Skin of body (tissue), 2 donors: Measurements from ENCODE around the gene EVA1A. TPM values are rescaled to one million over a fixed set of nuclear protein-coding genes. Genes with fewer than 3 reads are reported as not detected.

Experiments
- DNase-seq: peaks from one replicate; lab custom pipeline; 2025; lab: John Stamatoyannopoulos, UW
- total RNA-seq: library from RNA; depleted of rRNA; stranded (reverse); fragments of >200 nt; gene quantifications from one replicate; pipeline ENCODE4 v1.2.3, GENCODE V29; 2014

EVA1A gene
- total RNA-seq, 1 donor from 2014 or later: 10.7 TPM

DNA sequence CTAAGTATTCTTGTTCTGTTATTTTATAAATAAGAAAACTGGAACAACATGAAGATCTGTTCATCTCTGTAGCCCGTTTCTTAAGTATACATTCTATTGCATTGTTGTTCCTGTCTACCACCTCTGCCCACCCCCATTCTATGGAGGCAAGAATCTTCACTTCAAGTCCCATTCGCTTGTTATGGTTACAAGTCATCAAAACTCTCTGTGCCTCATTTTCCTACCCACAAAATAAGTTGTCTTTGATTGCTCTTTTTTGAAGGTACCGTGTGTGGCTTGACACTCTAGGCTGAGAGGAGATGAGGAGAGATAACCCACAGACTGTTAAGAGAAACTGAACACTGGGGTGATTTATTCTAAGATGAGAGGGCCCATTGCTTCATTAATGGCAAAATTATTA, 2.9 kb upstream of the EVA1A start:
- DNase-seq: no peak

DNA sequence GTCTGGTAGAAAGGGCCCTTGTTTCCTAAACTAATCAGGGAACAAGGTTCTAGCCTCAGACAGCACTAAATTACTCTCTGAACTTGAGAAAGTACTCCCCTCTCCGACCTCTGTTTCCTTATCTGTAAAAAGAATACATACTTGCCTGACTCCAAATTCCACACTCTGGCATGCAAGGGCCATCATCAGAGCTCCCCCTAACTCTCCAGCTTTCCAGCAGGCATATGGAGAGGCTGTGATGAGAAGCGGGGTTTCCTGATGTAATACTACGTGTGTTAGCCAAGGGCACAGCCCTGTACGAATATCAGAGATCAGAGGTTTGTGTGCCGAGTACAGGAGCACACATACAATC, 1.8 kb upstream of the EVA1A start:
- no peak for DNase-seq

DNA sequence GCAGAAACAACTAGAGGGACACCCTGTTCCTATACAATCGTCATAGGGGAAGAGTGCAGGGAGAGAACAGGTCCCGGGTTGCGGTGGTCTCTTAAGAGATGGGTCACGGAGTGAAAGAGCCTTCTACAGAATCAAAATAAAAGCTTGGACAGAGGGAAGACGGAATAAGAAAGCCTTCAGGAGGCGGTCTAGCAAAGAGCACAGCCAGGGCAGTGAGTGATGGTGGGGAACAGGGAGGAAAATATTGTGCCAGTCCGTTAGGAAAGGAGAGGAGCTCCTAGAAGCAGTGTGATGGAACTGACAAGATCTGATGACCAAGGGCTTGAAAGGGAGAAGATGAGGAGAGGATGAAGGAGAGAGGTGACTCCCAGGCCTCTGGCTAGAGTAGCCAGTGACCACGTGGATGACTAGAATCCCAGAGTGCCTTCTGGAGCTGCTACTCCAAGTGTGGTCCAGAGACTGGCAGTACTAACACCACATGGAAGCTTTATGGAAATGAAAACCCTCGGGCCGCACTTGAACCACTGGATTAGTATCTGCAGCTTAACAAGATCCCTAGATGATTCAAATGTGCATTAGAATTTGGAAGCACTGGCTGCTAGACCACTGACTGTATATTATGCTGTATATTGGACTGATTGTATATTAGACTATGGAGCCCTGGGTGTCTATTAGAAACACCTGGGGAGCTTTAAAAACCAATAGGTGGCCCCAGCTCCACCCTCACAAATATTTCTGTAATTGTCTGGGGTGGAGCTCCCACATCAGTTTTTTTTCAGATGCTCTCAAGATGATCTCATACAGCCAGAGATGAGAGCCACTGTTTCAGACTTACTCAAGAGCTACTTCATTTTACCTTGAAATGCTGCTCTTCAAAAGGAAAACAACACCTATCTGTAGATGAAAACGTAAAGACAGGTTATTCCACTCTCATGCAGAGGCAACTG, 1.1 kb upstream of the EVA1A start:
- DNase-seq: no peak

DNA sequence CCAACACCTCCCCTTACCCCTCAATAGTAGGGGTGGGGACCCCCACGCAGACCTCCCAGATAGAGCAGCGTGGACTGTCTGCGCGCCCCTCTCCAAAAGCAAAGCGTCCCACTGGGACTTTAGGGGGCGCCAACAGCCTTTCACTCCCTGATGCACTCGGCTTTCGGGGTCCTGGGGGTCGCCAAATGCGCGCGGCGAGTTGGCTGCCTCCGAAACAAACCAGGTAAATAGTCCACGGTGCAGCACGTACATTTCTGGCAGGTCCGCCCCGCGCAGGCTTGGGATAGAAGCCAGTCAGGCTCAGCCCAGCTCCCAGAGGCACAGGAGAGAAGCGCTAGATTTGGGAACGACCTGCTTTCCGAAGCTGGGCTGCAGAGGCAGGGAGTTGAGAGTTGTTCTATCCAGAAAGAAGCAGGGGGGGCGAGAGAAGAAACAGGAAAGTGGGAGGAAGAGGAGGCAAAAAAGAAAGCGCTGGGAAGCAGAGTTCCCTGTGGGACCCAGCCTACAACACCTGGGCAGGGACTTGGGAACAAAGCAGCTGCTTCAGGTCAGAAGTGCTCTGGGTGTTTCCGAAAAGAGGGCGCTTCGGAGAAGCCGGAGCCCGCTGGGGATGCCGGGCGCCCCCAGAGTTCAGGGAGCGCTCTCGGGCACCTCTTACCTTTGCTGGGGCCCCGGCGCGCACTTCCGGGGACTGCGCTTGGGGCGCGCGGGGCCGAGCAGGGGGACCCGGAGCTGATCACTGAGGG, 544 bp downstream of the EVA1A start:
- DNase-seq: peak; percentile 15

DNA sequence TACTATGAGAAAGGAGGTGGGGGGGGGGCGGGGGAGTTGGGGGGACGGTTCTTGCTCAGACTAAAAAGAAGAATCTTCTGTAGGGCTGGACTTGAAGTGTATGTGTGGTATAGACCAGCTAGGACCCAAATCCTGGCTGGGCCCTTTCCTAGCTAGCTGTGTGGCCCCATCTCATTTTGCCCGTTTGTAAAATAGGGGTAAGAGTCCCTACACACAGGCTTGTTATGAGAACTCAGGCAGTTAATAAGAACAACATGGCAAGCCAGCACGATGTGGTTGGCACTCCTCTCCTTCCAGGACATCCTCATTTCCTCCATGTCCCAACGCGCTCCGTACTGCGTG, 1.1 kb downstream of the EVA1A start:
- no peak for DNase-seq

DNA sequence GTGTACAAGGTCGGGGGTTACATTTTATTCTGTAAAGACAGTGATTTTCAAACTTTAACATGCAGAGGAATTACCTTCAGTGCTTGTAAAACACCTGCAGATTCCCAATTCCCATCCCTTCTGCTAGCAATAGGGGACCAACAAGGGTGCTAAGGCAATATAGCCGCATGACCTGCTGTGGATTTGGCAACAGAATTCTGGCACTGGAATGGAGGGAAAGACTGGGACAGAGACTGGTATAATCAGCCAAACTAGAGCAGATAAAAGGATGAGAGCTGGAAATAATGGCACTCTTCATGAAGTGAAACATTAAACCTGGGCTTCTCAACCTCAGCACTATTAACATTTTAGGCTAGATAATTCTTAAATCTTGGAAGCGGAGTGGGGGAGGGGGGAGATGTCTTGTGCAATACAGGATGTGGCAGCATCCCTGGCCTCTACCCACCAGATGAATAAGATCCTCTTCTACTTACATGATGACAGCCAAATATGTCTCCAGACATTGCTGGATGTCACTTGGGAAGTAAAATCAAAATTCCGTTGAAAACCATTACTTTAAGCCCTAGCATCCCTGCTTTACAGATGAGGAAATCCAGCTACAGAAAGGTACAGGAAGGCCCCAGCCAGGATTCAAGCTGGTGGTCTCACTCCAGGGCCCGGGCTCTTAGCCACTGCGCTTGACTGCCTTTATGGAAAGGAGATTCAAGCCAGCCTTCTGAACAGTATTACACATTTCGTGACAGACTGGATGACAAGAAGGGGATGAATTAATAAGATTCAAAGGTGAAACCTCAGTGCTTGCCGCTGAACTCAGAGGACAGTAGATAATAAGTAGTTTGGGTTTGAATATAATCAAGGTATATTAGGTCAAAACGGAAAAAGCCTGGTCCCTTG, 1.7 kb downstream of the EVA1A start:
- DNase-seq: no peak

DNA sequence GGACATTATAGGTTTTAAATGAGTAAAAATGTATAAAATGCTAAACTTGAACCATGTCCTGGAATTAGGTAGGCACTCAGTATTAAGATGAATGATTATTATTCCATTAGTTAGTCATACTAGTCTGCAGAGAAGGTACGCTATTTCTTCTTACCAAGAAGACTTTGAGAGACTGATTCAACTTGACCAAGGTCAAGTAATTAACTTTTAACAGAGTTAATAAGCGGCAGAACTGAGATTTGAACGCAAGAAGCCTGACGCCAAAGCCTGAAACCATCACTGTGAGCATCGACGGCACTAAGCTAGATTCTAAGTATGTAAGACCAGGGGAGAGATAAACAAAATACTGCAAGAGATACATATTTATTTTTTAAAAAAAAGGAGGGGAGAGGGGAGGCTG, 2.6 kb downstream of the EVA1A start:
- no peak for DNase-seq

DNA sequence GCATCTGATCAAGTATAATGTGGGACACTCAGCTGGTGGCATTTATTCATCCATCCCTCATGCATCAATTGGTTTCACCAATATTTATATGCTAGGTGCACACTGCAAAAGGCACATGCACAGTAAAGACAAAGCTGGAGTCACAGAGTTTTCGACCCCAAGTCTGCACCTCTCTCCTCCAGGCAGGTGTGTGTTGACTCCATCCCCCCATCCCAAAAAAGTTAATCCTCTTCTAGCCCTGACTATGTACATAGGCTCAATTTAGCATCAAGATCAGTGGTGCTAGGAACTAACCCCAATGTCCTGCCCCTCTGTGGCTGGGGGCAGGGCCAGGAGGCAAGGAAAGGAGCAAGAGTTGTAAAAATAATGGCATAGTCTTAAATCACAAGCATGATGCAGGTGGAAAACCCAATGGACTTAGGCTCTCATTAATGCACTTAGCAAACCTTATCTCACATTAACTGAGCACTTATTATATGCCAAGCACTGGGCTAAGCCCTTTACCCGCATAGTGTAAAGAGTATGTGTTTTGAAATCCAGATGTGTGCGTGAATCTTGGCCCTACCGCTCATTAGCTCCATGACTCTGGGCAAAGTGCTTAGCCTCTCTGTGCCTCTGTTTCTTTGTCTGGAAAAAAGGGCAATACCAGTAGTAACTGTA, 3.1 kb downstream of the EVA1A start:
- DNase-seq: no peak

DNA sequence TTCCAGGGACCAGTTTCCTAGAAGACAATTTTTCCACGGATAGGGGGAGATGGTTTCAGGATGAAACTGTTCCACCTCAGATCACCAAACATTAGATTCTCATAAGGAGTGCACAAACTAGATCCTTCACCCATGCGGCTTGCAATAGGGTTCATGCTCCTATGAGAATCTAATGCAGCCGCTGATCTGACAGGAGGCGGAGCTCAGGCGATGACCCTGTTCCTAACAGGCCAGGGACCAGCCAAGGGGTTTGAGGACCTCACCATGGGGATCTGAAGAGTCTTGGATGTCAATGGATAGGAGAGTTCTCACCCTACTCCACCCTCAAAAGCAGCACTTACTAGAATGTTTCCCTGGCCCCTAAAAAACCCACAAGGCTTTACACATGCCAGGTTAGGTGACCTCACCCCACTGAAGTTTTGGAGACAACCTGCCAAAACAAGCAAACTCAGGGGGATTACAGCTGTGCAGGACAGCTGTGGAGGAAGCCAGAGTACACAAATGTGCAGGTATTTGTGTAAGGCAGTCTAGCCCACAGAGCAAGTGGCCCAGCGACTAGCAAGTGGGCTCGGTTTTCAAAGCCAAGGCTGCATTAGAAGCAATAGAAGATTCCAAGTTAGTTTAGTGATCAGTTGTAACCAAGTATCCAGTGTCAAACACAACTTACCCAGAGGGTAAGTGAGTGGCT, 3.9 kb downstream of the EVA1A start:
- no peak for DNase-seq

DNA sequence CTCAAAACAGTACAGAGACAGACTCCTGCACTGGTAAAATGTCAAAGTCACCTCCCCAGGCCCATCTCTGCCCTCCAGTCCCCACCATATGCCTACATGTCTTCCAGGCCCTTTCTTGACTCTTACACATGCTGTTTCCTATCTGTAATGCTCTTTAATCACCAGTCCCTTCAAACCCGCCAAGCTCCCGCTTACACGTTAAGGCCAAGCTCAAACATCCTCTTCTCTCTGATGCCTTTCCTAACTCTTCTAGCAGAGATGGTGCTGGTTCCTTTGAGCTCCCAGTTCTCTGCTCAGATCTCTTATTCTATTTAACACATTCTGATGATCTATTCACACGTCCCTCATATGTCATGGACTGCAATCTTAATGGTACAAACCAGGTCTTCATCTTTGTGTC, 5.0 kb downstream of the EVA1A start:
- no peak for DNase-seq

DNA sequence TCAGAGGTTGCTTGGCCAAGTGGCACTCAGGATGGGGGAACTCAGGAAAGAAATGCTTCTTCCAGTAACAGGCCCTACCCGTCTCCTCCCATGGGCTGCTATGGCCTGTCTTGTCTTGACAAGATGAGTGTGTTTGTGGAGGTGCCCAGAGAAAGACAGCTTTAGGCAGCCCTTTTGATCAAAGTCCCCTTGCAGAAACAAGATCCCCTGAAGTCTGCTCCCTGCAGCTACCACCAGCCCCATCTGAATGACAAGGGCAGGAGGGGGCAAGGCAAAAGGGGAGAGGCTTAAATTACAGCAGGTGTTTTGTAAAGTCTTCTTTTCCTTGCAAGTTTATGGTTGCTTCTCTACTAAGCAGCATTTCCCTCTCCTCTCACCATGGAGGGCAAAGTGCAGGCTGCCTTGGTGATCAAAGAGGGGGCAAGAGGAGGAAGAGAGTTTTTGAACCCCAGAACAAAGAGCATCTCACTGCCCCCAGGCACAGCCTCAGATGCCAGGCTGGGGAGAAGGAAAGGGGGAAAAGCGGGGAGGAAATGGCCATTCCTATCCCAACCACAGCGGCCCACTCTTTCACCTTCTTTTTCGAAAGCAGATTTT, 6.7 kb downstream of the EVA1A start:
- DNase-seq: no peak

DNA sequence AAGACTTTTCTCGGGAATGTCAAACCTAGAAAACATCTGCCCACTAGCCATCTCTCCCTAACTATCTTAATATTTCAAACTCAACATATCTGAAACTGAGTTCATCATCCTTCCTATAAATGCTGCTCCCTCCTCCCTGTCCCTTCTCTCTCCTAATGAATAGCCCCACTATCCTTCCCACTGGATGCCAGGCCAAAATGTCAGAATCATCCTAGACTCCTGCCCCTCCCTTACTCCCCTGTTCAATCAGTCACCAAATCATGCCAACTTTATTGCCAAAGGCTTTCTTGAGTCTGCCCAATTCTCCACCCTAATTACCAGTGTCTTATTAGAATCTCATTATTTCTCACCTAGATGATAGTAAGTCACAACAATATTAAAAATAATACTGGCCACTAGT, 8.5 kb downstream of the EVA1A start:
- DNase-seq: no peak

DNA sequence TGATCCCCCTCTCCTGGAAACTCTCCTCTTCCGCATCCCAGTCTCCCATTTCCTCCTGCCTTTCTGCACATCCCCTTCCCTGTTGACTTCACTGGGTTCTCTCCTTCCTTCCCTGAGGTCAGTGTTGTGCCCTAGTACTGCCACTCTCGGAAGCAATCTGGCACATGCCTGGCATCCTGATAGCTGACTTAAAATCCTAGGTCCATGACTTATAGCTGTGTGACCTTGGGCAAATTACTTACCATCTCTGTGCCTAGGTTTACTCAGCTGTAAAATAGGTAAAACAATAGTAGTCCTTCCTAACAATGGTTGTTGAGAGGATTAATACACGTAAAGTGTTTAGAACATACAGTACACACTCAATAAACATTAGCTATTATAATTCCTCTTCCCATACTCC, 9.3 kb downstream of the EVA1A start:
- DNase-seq: no peak

DNA sequence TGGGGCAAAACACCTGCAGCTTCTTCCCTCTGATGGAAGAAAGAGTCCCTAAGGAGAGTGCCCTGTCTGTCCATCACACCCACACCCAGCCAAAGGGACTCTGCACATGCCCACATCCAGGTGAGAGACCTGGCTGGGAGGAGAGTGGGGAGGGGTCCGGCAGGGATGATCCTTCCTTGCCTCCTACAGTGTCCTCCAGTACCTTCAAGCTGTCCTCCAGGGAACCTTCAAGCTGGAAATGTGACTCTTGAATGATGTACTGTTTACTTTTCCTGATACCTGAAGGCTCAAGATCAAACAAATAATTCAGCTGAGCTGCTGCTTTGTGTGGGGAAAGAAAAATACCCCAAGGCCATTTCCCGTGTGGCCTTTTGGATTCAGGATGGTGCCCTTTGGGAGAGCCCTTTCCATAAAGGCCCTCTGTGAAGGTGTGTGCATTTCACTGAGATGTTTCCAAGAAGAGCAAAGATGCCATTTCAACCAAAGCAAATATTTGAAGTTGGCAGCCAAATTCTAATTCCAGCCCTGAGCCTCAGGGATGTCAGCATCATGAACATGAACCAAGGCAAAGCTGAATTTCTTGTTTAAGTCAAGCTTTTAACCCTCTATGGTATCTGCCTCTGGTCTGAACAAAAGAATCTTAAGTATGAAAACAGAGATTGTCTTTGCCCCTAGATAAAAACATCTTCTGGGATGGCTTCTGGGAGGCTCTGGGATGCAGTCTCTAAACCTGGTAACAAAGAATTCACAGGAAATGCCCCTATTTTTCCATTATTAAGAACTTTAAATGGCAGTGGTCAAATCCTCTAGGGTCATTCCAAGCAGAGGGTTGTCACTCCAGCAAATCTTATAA, 11.1 kb downstream of the EVA1A start:
- DNase-seq: no peak

DNA sequence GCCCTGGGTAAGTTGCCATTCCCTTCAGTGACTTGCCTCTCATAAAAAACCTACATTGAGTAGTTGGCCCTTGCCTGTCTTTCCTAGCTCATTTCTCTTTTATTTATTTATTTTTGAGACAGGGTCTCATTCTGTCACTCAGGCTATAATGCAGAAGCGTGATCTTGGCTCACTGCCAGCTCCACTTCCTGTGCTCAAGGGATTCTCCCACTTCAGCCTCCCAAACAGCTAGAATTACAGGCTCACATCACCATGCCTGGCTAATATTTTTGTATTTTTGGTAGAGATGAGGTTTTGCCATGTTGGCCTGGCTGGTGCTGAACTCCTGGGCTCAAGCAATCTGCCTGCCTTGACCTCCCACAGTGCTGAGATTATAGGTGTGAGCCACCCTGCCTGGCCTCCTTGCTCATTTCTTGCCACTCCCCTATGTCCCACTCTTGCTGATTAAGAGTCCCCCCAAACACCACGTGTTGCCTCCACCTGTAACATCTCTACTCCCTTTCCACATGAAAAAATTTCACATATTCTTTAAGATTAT, 12.6 kb downstream of the EVA1A start:
- no peak for DNase-seq

DNA sequence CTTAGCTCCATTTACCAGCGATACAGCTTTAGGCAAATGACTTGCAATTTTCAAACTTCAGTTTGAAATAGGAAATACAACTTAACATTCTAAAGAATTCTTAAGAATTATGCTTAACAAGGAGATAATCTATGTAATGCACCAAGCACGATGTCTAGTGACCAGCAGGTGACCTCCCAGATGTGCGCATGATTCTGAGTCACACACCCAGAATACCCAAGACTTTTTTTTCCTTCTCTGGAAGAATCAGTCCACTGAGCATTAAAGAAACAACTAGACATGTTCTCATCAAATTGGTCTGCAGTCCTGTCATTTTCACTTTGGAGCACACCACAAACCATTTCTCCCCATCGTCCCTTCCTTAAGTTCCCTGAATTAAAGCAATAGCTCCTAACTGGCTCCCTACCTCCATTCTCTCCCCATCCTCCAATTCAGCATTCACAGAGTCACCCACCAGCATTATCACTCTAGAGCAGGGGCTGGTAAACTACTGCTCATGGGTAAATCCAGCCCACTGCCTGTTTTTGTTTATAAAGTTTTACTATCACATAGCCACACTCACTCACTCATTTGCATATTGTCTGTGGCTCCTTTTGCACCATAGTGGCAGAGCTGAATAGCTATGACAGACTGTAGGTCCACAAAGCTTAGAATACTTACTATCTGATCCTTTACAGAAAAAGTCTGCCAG, 13.2 kb downstream of the EVA1A start:
- DNase-seq: no peak

DNA sequence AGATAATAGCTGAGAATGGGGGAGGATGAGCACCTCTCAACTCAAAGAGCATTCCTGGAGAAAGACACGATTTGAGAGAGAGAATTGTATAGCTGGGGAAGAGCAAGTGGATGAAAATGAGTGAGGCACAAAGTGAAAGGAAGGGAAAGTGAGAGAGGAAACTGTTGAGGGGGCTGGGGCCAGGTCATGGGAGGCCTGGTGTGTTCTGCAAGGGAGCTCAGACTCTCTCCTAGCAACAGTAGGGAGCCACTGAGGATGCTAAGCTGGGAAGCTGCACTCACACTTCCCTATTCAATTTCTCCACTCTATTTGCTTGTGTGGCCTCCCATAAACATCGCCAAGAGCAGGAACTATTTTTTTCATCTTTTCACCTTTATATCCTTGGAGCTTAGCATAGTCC, 14.8 kb downstream of the EVA1A start:
- DNase-seq: no peak

DNA sequence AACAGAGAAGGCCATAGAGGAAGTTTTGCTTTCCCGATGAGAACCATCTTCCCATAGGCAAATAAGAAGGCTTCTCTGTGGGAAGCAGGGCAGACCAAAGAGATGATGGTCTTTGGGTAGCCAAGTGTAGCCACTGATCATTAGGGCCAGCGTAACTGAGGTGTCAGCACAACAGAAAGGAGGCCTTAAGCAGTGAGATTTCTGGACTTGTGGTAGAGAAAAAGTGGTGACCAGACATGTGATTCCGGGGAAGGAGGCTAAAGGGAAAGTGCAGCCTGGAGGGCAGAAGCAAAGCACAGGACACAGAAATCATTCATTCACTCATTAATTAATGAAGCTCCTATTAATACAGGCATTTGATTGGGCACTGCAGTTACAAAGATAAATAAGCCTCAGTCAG, 15.4 kb downstream of the EVA1A start:
- DNase-seq: no peak

DNA sequence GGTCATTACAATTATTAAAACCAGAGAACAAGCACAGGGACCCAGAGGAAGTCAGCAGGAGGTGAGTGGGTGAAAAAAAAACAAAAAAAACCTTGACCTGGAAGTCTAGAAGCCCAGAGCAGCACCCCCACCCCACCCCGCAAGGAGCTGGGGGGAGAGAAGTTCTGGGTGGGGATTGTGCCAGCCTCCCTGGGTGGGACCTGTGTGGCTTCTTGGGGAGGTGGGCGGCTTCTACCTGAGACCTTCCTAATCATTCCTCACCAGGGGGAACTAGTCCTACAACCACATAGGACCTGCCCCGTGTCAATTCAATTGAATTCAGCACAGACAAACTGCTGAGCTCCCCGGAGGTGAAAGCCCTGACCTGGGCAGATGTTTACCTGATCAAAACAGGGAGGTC, 17.3 kb downstream of the EVA1A start:
- no peak for DNase-seq
